Smooth muscle cell (in vitro differentiated cells): ENCODE measurements around the gene TIMM44. TPM values are rescaled to one million over a fixed set of nuclear protein-coding genes. Genes with fewer than 3 reads are reported as not detected.

Experiments
- DNase-seq: peaks from one replicate; lab custom pipeline; 2025; ENCODE audit not compliant: unreplicated experiment; lab: John Stamatoyannopoulos, UW
- H2AFZ ChIP-seq: fragments of 200-600 bp; sonication (generic); 2 replicates; pipeline ENCODE4 v1.6.0; 2016; ENCODE audit warnings: antibody characterized with exemption, low read depth, mild to moderate bottlenecking
- H3F3A ChIP-seq: fragments of 200-600 bp; sonication (generic); 2 replicates; pipeline ENCODE4 v1.6.0; 2017; ENCODE audit warnings: antibody characterized with exemption, low read depth
- H3K27ac ChIP-seq: fragments of 200-600 bp; sonication (generic); 2 replicates; pipeline ENCODE4 v1.5.1; 2016; ENCODE audit warnings: low read depth, mild to moderate bottlenecking
- H3K27me3 ChIP-seq: fragments of 200-600 bp; sonication (generic); 2 replicates; pipeline ENCODE4 v1.6.1; 2016; ENCODE audit warnings: low read depth, mild to moderate bottlenecking
- H3K36me3 ChIP-seq: fragments of 200-600 bp; sonication (generic); 2 replicates; pipeline ENCODE4 v1.5.1; 2016; ENCODE audit warnings: low read depth
- H3K4me1 ChIP-seq: fragments of 200-600 bp; sonication (generic); 2 replicates; pipeline ENCODE4 v1.5.1; 2016; ENCODE audit warnings: low read depth
- H3K4me2 ChIP-seq: fragments of 200-600 bp; sonication (generic); 2 replicates; pipeline ENCODE4 v1.6.0; 2016; ENCODE audit warnings: mild to moderate bottlenecking
- H3K4me3 ChIP-seq: fragments of 200-600 bp; sonication (generic); 2 replicates; pipeline ENCODE4 v1.5.1; 2016; ENCODE audit warnings: mild to moderate bottlenecking
- H3K79me2 ChIP-seq: fragments of 200-600 bp; sonication (generic); 2 replicates; pipeline ENCODE4 v1.6.0; 2016; ENCODE audit warnings: low read depth, mild to moderate bottlenecking
- H3K9ac ChIP-seq: fragments of 200-600 bp; sonication (generic); 2 replicates; pipeline ENCODE4 v1.6.0; 2016; ENCODE audit warnings: low read depth
- H3K9me3 ChIP-seq: fragments of 200-600 bp; sonication (generic); replicated peaks from 2 replicates; pipeline ENCODE4 v1.5.1; 2016; ENCODE audit warnings: low read depth
- H4K20me1 ChIP-seq: fragments of 200-600 bp; sonication (generic); 2 replicates; pipeline ENCODE4 v1.6.0; 2016; ENCODE audit warnings: low read depth
- CTCF ChIP-seq: fragments of 200-600 bp; sonication (generic); IDR thresholded peaks from 2 replicates; pipeline ENCODE4 v1.5.1; 2017; ENCODE audit warnings: borderline replicate concordance, mild to moderate bottlenecking, antibody characterized with exemption; ENCODE audit not compliant: insufficient read depth, poor library complexity, severe bottlenecking
- WGBS: methylation state at CpG from one replicate; pipeline ENCODE4 v1.1.7; 2016; ENCODE audit warnings: low lambda C conversion rate; 5-methylcytosine and 5-hydroxymethylcytosine counted together
- polyA plus RNA-seq: library from polyadenylated mRNA; unstranded; fragments of >200 nt; fragmentation: Nextera tagmentation; extraction: Ambion mirVana; gene quantifications from 2 replicates; pipeline ENCODE4 v1.2.1, GENCODE V29; 2016
- total RNA-seq: library from RNA; depleted of rRNA; stranded (reverse); fragments of >200 nt; gene quantifications from 2 replicates; pipeline ENCODE4 v1.2.3, GENCODE V29; 2014

TIMM44 gene
- total and polyA plus RNA-seq, 2 experiments from 2014 or later, result 21.8 to 25.1 TPM

GRCh38 chr19:7928741-7929701, 14.4 kb downstream of the TIMM44 start:
- no peak overlapping the region for H2AFZ ChIP-seq
- H3K36me3 ChIP-seq, result no peaks in the 10 kb centered on the region
- H3K4me3 ChIP-seq, result no peak overlapping the region
- H3K9me3 ChIP-seq, result no peaks in the 10 kb centered on the region
- peak; percentile 15 for DNase-seq
- peaks cover 10% of the 10 kb centered on the region for H3F3A ChIP-seq
- TF ChIP-seq CTCF, result peak; percentile 40
- peak overlapping the region; percentile 44 for H3K4me2 ChIP-seq
- peak overlapping the region; percentile 85 for H3K27ac ChIP-seq
- no peaks in the 10 kb centered on the region for H3K79me2 ChIP-seq
- peaks cover 4% of the 10 kb centered on the region for H4K20me1 ChIP-seq
- H3K27me3 ChIP-seq, result no peaks in the 10 kb centered on the region
- no peaks in the 10 kb centered on the region for H3K4me1 ChIP-seq
- H3K9ac ChIP-seq, result peak overlapping the region; percentile 66
- WGBS, result 48% methylated on average over 24 of the region's 24 CpGs

- H3K79me2 ChIP-seq, result no peaks in the 10 kb centered on the region
- H3K27me3 ChIP-seq, result no peaks in the 10 kb centered on the region
- H3K9ac ChIP-seq, result peak overlapping the region; percentile 66
- 53% methylated on average over 9 of the region's 9 CpGs for WGBS
- H3K27ac ChIP-seq, result peak overlapping the region; percentile 85
- no peak overlapping the region for H2AFZ ChIP-seq
- no peak overlapping the region for H3K4me3 ChIP-seq
- peak overlapping the region; percentile 44 for H3K4me2 ChIP-seq
- no peaks in the 10 kb centered on the region for H3K4me1 ChIP-seq
- H3F3A ChIP-seq, result peaks cover 10% of the 10 kb centered on the region
- no peaks in the 10 kb centered on the region for H3K36me3 ChIP-seq
- TF ChIP-seq CTCF, result no peak
- DNase-seq, result no peak
- H4K20me1 ChIP-seq, result peaks cover 4% of the 10 kb centered on the region
- no peaks in the 10 kb centered on the region for H3K9me3 ChIP-seq
Measured at GRCh38 chr19:7928334-7928706, 15.1 kb downstream of the TIMM44 start.

- WGBS, result 97% methylated on average over 23 of the region's 23 CpGs
Measured at GRCh38 chr19:7927605-7928333, 15.7 kb downstream of the TIMM44 start.

More at GRCh38 chr19:7927605-7928333, 15.7 kb downstream of the TIMM44 start:
- Histone ChIP-seq H3K27ac (peak overlapping the region; percentile 85), H3K4me2 (peak overlapping the region; percentile 44), H3F3A (peaks cover 10% of the 10 kb centered on the region), H3K4me1 (no peaks in the 10 kb centered on the region), H4K20me1 (peaks cover 4% of the 10 kb centered on the region), H3K36me3 (no peaks in the 10 kb centered on the region), H3K9ac (no peak overlapping the region), H3K79me2 (no peaks in the 10 kb centered on the region), H3K9me3 (no peaks in the 10 kb centered on the region), H3K27me3 (no peaks in the 10 kb centered on the region), H3K4me3 (no peak overlapping the region), H2AFZ (no peak overlapping the region)
- no peak for TF ChIP-seq CTCF
- DNase-seq, result no peak
